ENCODE measurements around the gene TM2D3. TPM values are rescaled to one million over a fixed set of nuclear protein-coding genes. Genes with fewer than 3 reads are reported as not detected.

Gene TM2D3
- total and polyA plus RNA-seq, 2 experiments from 2014 or later = 26.2 to 36.6 TPM

- H3K36me3 ChIP-seq (ENCODE audit: insufficient read depth) = peaks cover 21% of the 10 kb centered on the region
- DNase-seq (ENCODE audit: low spot score) (peak; percentile 85), ATAC-seq (peak; percentile 53)
- Mint-ChIP-seq H3K36me3 (ENCODE audit: low read depth) (peaks cover 27% of the 10 kb centered on the region), H3K27ac (no peak overlapping the region), H3K4me1 (peaks cover 22% of the 10 kb centered on the region), H3K9me3 (no peaks in the 10 kb centered on the region), H3K4me3 (no peak overlapping the region), H3K27me3 (ENCODE audit: insufficient read depth, low read depth, poor library complexity) (peaks cover 6% of the 10 kb centered on the region)
- no peak for TF ChIP-seq STAT1 (IDR thresholded peaks at IDR 0.05; ENCODE audit: unreplicated experiment)
- peak; percentile 93 to 100 for TF ChIP-seq CTCF (conservative IDR thresholded peaks at IDR 0.05; ENCODE audit: low read depth in 2 of 2)
- no peaks in the 10 kb centered on the region for H3K79me2 ChIP-seq (replicated peaks; ENCODE audit: insufficient read depth)
- no peak overlapping the region for H3K4me2 ChIP-seq
- H3K9me2 ChIP-seq (ENCODE audit: insufficient read depth) = no peaks in the 10 kb centered on the region
- peaks cover 8% of the 10 kb centered on the region; the same call in 1 of the 2 replicates for H4K20me1 ChIP-seq (replicated peaks; ENCODE audit: insufficient read depth)
- H3K27me3 ChIP-seq (ENCODE audit: insufficient read depth) = no peaks in the 10 kb centered on the region
- no peak overlapping the region for H2AFZ ChIP-seq
- H3K4me3 ChIP-seq = no peak overlapping the region
- H3K4me1 ChIP-seq (ENCODE audit: insufficient read depth) = peaks cover 18% of the 10 kb centered on the region; the same call in 1 of the 2 replicates
- no peaks in the 10 kb centered on the region for H3F3A ChIP-seq (replicated peaks; ENCODE audit: low read depth)
- H3K27ac ChIP-seq (ENCODE audit: low read depth) = no peak overlapping the region
Measured at GRCh38 chr15:101641129-101641764, 10.9 kb downstream of the TM2D3 start.

- Mint-ChIP-seq H3K27me3 (ENCODE audit: insufficient read depth, low read depth, poor library complexity) (peaks cover 6% of the 10 kb centered on the region), H3K4me1 (peaks cover 22% of the 10 kb centered on the region), H3K27ac (no peak overlapping the region), H3K36me3 (ENCODE audit: low read depth) (peaks cover 13% of the 10 kb centered on the region), H3K4me3 (no peak overlapping the region), H3K9me3 (no peaks in the 10 kb centered on the region)
- no peaks in the 10 kb centered on the region for H3K79me2 ChIP-seq (replicated peaks; ENCODE audit: insufficient read depth)
- DNase-seq (ENCODE audit: low spot score) (no peak), ATAC-seq (no peak)
- H3K27me3 ChIP-seq (ENCODE audit: insufficient read depth) = no peaks in the 10 kb centered on the region
- no peaks in the 10 kb centered on the region for H3K9me2 ChIP-seq (ENCODE audit: insufficient read depth)
- no peak overlapping the region for H3K4me3 ChIP-seq
- H2AFZ ChIP-seq = no peak overlapping the region
- H3K4me1 ChIP-seq (ENCODE audit: insufficient read depth) = peaks cover 18% of the 10 kb centered on the region; the same call in 1 of the 2 replicates
- H3K27ac ChIP-seq (ENCODE audit: low read depth) = no peak overlapping the region
- H3F3A ChIP-seq (replicated peaks; ENCODE audit: low read depth) = no peaks in the 10 kb centered on the region
- H4K20me1 ChIP-seq (replicated peaks; ENCODE audit: insufficient read depth) = peaks cover 8% of the 10 kb centered on the region; the same call in 1 of the 2 replicates
- no peak overlapping the region for H3K4me2 ChIP-seq
- peaks cover 8% of the 10 kb centered on the region; the same call in 1 of the 2 replicates for H3K36me3 ChIP-seq (ENCODE audit: insufficient read depth)
- TF ChIP-seq ZNF114 (CRISPR knock-in tag; IDR thresholded peaks at IDR 0.05) = no peak
- TF ChIP-seq CREB1 (CRISPR knock-in tag; IDR thresholded peaks at IDR 0.05; ENCODE audit: low read depth) = no peak
- TF ChIP-seq NANOG (IDR thresholded peaks at IDR 0.05; ENCODE audit: borderline replicate concordance) = no peak
- TF ChIP-seq ZNF462 (CRISPR knock-in tag; IDR thresholded peaks at IDR 0.05) = no peak
- no peak for TF ChIP-seq ETS1 (IDR thresholded peaks at IDR 0.05)
- no peak for TF ChIP-seq JUNB (IDR thresholded peaks at IDR 0.05; ENCODE audit: unreplicated experiment)
- TF ChIP-seq POLR2AphosphoS5 (IDR thresholded peaks at IDR 0.05; ENCODE audit: low read depth) = no peak
- TF ChIP-seq EZH2phosphoT487 (IDR thresholded peaks at IDR 0.05; ENCODE audit: unreplicated experiment) = no peak
Measured at GRCh38 chr15:101639667-101640066, 12.5 kb downstream of the TM2D3 start.

Data from GM23338 (cell line).